Activated CD8-positive, alpha-beta memory T cell treated with anti-CD3 and anti-CD28 coated beads for 36 hours (primary cell): ENCODE data around the gene HAGHL. TPM values are rescaled to one million over a fixed set of nuclear protein-coding genes. Genes with fewer than 3 reads are reported as not detected.
"Not testable (repeated sequence)": the region's sequence is repeated elsewhere in the genome, so short reads cannot be mapped to it uniquely, and the experiment has no call there.

Experiments
- CTCF ChIA-PET: fragments of 350-600 bp; sonication (Branson Sonifier 250); formaldehyde crosslinking; loops from one replicate; lab custom pipeline; 2021; ENCODE audit warnings: antibody characterized with exemption; lab: Charles Lee
- POLR2A ChIA-PET: fragments of 350-600 bp; sonication (Branson Sonifier 250); formaldehyde crosslinking; loops from one replicate; lab custom pipeline; 2021; ENCODE audit warnings: antibody characterized with exemption; lab: Charles Lee
- total RNA-seq, 2 experiments: library from RNA; stranded (reverse); gene quantifications; one replicate each; pipeline ENCODE4 v1.2.3, GENCODE V29; 2021

The HAGHL gene
- total RNA-seq, 2 experiments from 2014 or later = 29.0 to 31.5 TPM

- POLR2A ChIA-PET = interaction anchor here (1.2 to 2.1 kb wide), 6 partner anchors 7 to 51 kb away, joined by 3 to 14 read pairs (median 7); partner anchors contain the start of genes ANTKMT, CCDC78 and JMJD8
Measured at GRCh38 chr16:734981-735881, 8.3 kb downstream of the HAGHL start.

GRCh38 chr16:735982-736453 lies 9.1 kb downstream of the HAGHL start:
- ChIA-PET CTCF (interaction anchor here (1.1 to 2.6 kb wide), 12 partner anchors 8 to 52 kb away, joined by 3 to 17 read pairs (median 4); partner anchors contain the start of genes ANTKMT, CCDC78, CHTF18 and HAGHL), POLR2A (interaction anchor here (1.0 to 2.1 kb wide), 7 partner anchors 8 to 65 kb away, joined by 3 to 14 read pairs (median 7); partner anchors contain the start of genes ANTKMT, CCDC78, GNG13 and JMJD8)

More at GRCh38 chr16:734981-735881, 8.3 kb downstream of the HAGHL start:
- CTCF ChIA-PET = interaction anchor here (1.1 to 2.6 kb wide), 10 partner anchors 9 to 53 kb away, joined by 3 to 17 read pairs (median 5); partner anchors contain the start of genes ANTKMT, CCDC78, CHTF18 and HAGHL

- ChIA-PET CTCF (interaction anchor here (1.1 to 2.6 kb wide), 6 partner anchors 9 to 49 kb away, joined by 3 to 17 read pairs (median 10); partner anchors contain the start of genes ANTKMT, HAGHL and METRN), POLR2A (interaction anchor here (1.0 to 2.1 kb wide), 4 partner anchors 14 to 64 kb away, joined by 3 to 14 read pairs (median 3); partner anchors contain the start of genes ANTKMT and GNG13)
Measured at GRCh38 chr16:736936-737481, 10.1 kb downstream of the HAGHL start.

- CTCF ChIA-PET = interaction anchor here (0.6 to 5.2 kb wide), 6 partner anchors 13 to 777 kb away, joined by 3 to 17 read pairs (median 10); partner anchors contain the start of genes ANTKMT, CCDC78, HAGHL and METRN
- POLR2A ChIA-PET = interaction anchor here (0.6 to 1.2 kb wide), 2 partner anchors 11 to 348 kb away, joined by 3 read pairs; no protein-coding TSS in a partner anchor
Measured at GRCh38 chr16:739560-740458, 12.9 kb downstream of the HAGHL start.

- CTCF ChIA-PET = interaction anchor here (0.6 to 5.2 kb wide), 8 partner anchors 11 to 776 kb away, joined by 3 to 17 read pairs (median 6); partner anchors contain the start of genes ANTKMT, CCDC78, HAGHL and METRN
Measured at GRCh38 chr16:740459-740763, 13.5 kb downstream of the HAGHL start.

GRCh38 chr16:740764-741505 lies 14.0 kb downstream of the HAGHL start, which contains the start of gene CIAO3:
Gene CIAO3 (minus strand): TSS chr16:740997. CDS start chr16:740985, 12 bp downstream.
- POLR2A ChIA-PET = interaction anchor here (0.8 to 1.2 kb wide), 3 partner anchors 13 to 20 kb away, joined by 3 read pairs; partner anchors contain the start of gene ANTKMT
- CTCF ChIA-PET = interaction anchor here (0.6 to 5.2 kb wide), 9 partner anchors 11 to 775 kb away, joined by 3 to 17 read pairs (median 6); partner anchors contain the start of genes ANTKMT, CCDC78, HAGHL and METRN

More at GRCh38 chr16:740459-740763, 13.5 kb downstream of the HAGHL start:
- POLR2A ChIA-PET = interaction anchor here (0.8 to 1.2 kb wide), 2 partner anchors 12 to 18 kb away, joined by 3 read pairs; no protein-coding TSS in a partner anchor

GRCh38 chr16:741986-742629 lies 15.2 kb downstream of the HAGHL start:
- ChIA-PET CTCF (interaction anchor here (1.1 to 5.2 kb wide), 5 partner anchors 12 to 29 kb away, joined by 3 to 17 read pairs (median 6); partner anchors contain the start of genes ANTKMT and METRN), POLR2A (interaction anchor here (0.7 kb wide), 1 partner anchor 11 kb away, joined by 3 read pairs; no protein-coding TSS in a partner anchor)

- POLR2A ChIA-PET = not testable (repeated sequence)
- CTCF ChIA-PET = interaction anchor here (0.8 to 5.2 kb wide), 4 partner anchors 23 to 47 kb away, joined by 3 to 17 read pairs (median 6); no protein-coding TSS in a partner anchor
Measured at GRCh38 chr16:742894-743293, 16.0 kb downstream of the HAGHL start.

GRCh38 chr16:743794-744500 lies 17.0 kb downstream of the HAGHL start:
- ChIA-PET POLR2A (interaction anchor here (0.6 kb wide), 1 partner anchor 974 kb away, joined by 3 read pairs; no protein-coding TSS in a partner anchor), CTCF (interaction anchor here (0.7 to 5.2 kb wide), 8 partner anchors 8 to 1041 kb away, joined by 3 to 17 read pairs (median 3); no protein-coding TSS in a partner anchor)

GRCh38 chr16:745739-746138 lies 18.8 kb downstream of the HAGHL start:
- CTCF ChIA-PET = interaction anchor here (0.6 kb wide), 2 partner anchors 9 to 312 kb away, joined by 3 read pairs; no protein-coding TSS in a partner anchor
- POLR2A ChIA-PET = no interaction called here

GRCh38 chr16:746637-747036 lies 19.7 kb downstream of the HAGHL start:
- CTCF ChIA-PET = no interaction called here
- POLR2A ChIA-PET = no interaction called here

GRCh38 chr16:747978-748746 lies 21.3 kb downstream of the HAGHL start:
- ChIA-PET CTCF (no interaction called here), POLR2A (no interaction called here)

GRCh38 chr16:749010-749409 lies 22.1 kb downstream of the HAGHL start:
- ChIA-PET CTCF (no interaction called here), POLR2A (no interaction called here)

- CTCF ChIA-PET = interaction anchor here (0.6 to 1.4 kb wide), 2 partner anchors 39 to 87 kb away, joined by 3 to 6 read pairs; no protein-coding TSS in a partner anchor
- POLR2A ChIA-PET = no interaction called here
Measured at GRCh38 chr16:750485-750884, 23.6 kb downstream of the HAGHL start.
